Caco-2 (cell line): Measurements from ENCODE around the gene MMD. TPM values are rescaled to one million over a fixed set of nuclear protein-coding genes. Genes with fewer than 3 reads are reported as not detected.

Source experiments
- BruUV-seq: library from RNA; stranded (reverse); fragments of 400-500 nt; replicated peaks from 2 replicates; lab custom pipeline; 2021; lab: Mats Ljungman, UMichigan
- CTCF ChIA-PET: fragments of 300-600 bp; sonication (Branson Sonifier 250); formaldehyde crosslinking; loops from one replicate; lab custom pipeline; 2022; ENCODE audit warnings: antibody characterized with exemption; lab: Charles Lee
- POLR2A ChIA-PET: fragments of 300-600 bp; sonication (Branson Sonifier 250); formaldehyde crosslinking; loops from one replicate; lab custom pipeline; 2022; ENCODE audit warnings: antibody characterized with exemption; lab: Charles Lee
- DNase-seq, 2 experiments: peaks; one replicate each; pipeline versions ENCODE4 v3.0.0 to v3.0.0-alpha.2; 2020 to 2022
- H3K27me3 ChIP-seq: replicated peaks from 2 replicates; pipeline ENCODE4 v1.6.0; 2011; ENCODE audit warnings: low read length; ENCODE audit not compliant: control insufficient read depth, insufficient read depth
- H3K36me3 ChIP-seq: 2 replicates; pipeline ENCODE4 v1.5.1; 2011; ENCODE audit warnings: low read length; ENCODE audit not compliant: control insufficient read depth, insufficient read depth
- H3K4me1 ChIP-seq: fragments of 250-450 bp; sonication (Bioruptor Pico); 2 replicates; pipeline ENCODE4 v1.5.1; 2020; ENCODE audit warnings: mild to moderate bottlenecking
- H3K4me3 ChIP-seq: 2 replicates; pipeline ENCODE4 v1.5.1; 2011; ENCODE audit warnings: low read depth, mild to moderate bottlenecking, control low read depth, low read length
- H3K9me3 ChIP-seq: fragments of 250-450 bp; sonication (Bioruptor Pico); 2 replicates; pipeline ENCODE4 v1.5.1; 2020; ENCODE audit warnings: mild to moderate bottlenecking, moderate library complexity
- H3K27ac Mint-ChIP-seq: one replicate; pipeline ENCODE4 v1.8.0; 2022; ENCODE audit warnings: mixed read lengths; ENCODE audit not compliant: unreplicated experiment
- H3K27me3 Mint-ChIP-seq: one replicate; pipeline ENCODE4 v1.8.0; 2022; ENCODE audit warnings: mixed read lengths; ENCODE audit not compliant: insufficient read depth, unreplicated experiment
- H3K36me3 Mint-ChIP-seq: one replicate; pipeline ENCODE4 v1.8.0; 2022; ENCODE audit warnings: mild to moderate bottlenecking, mixed read lengths; ENCODE audit not compliant: insufficient read depth, unreplicated experiment
- H3K4me1 Mint-ChIP-seq: one replicate; pipeline ENCODE4 v1.8.0; 2022; ENCODE audit warnings: low read depth, mixed read lengths; ENCODE audit not compliant: unreplicated experiment
- H3K4me3 Mint-ChIP-seq: one replicate; pipeline ENCODE4 v1.8.0; 2022; ENCODE audit warnings: mild to moderate bottlenecking, moderate library complexity, mixed read lengths; ENCODE audit not compliant: unreplicated experiment
- H3K9me3 Mint-ChIP-seq: one replicate; pipeline ENCODE4 v1.8.0; 2022; ENCODE audit warnings: mixed read lengths; ENCODE audit not compliant: unreplicated experiment
- CTCF ChIP-seq, 2 experiments: fragments of 200-600 bp in 1 of 2; IDR thresholded peaks; 1 replicate in 1 of 2; 2 replicates in 1 of 2; pipeline versions ENCODE4 v1.5.1 to v1.8.0; 2011 to 2022; ENCODE audit warnings: antibody characterized with exemption in 1 of 2, control low read depth in 1 of 2, inconsistent platforms in 1 of 2, low read depth in 1 of 2, low read length in 1 of 2, mild to moderate bottlenecking in 1 of 2, moderate library complexity in 1 of 2; ENCODE audit not compliant: insufficient read depth in 1 of 2, severe bottlenecking in 1 of 2, unreplicated experiment in 1 of 2
- intact Hi-C: fragments of 100-400 bp; cut with micrococcal nuclease; formaldehyde crosslinking; loops from one replicate; pipeline ENCODE4 v1.10.0; 2022; ENCODE audit not compliant: unreplicated experiment
- total RNA-seq: library from RNA; stranded (reverse); gene quantifications from 2 replicates; pipeline ENCODE4 v1.2.3, GENCODE V29; 2022

The MMD gene
- total RNA-seq, 1 experiment from 2014 or later, result 38.6 TPM

- H3K36me3 Mint-ChIP-seq, result peaks cover 6% of the 10 kb centered on the region
- DNase-seq, result no peak
- POLR2A ChIA-PET, result no interaction called here
Measured at GRCh38 chr17:55458978-55459377, 37.3 kb upstream of the MMD start.

GRCh38 chr17:55458287-55458900 lies 36.8 kb upstream of the MMD start:
- H3K4me1 Mint-ChIP-seq, result peaks cover 26% of the 10 kb centered on the region
- H3K27me3 Mint-ChIP-seq, result no peaks in the 10 kb centered on the region
- H3K27me3 ChIP-seq, result no peaks in the 10 kb centered on the region
- no peak for TF ChIP-seq CTCF (IDR thresholded peaks at IDR 0.05; ENCODE audit: insufficient read depth in 1 of 2, low read depth in 1 of 2, low read length in 1 of 2, severe bottlenecking in 1 of 2, unreplicated experiment in 1 of 2)
- BruUV-seq, result no TSS peak
- CTCF ChIA-PET, result no interaction called here
- no peak overlapping the region for H3K4me3 ChIP-seq
- no peak overlapping the region for H3K27ac Mint-ChIP-seq
- H3K9me3 ChIP-seq, result no peaks in the 10 kb centered on the region
- intact Hi-C loops, result no loop called here
- no peak for DNase-seq
- no peaks in the 10 kb centered on the region for H3K9me3 Mint-ChIP-seq
- no peak overlapping the region for H3K4me3 Mint-ChIP-seq
- peaks cover 30% of the 10 kb centered on the region for H3K4me1 ChIP-seq
- H3K36me3 ChIP-seq, result no peaks in the 10 kb centered on the region
- H3K36me3 Mint-ChIP-seq, result peaks cover 6% of the 10 kb centered on the region
- POLR2A ChIA-PET, result no interaction called here

More at GRCh38 chr17:55458978-55459377, 37.3 kb upstream of the MMD start:
- H3K27me3 Mint-ChIP-seq, result no peaks in the 10 kb centered on the region
- no peaks in the 10 kb centered on the region for H3K36me3 ChIP-seq
- H3K4me1 Mint-ChIP-seq, result peaks cover 21% of the 10 kb centered on the region
- no peak overlapping the region for H3K4me3 Mint-ChIP-seq
- no peak overlapping the region for H3K27ac Mint-ChIP-seq
- no peaks in the 10 kb centered on the region for H3K27me3 ChIP-seq
- peaks cover 25% of the 10 kb centered on the region for H3K4me1 ChIP-seq
- no TSS peak for BruUV-seq
- no peaks in the 10 kb centered on the region for H3K9me3 ChIP-seq
- no peak for TF ChIP-seq CTCF (IDR thresholded peaks at IDR 0.05; ENCODE audit: insufficient read depth in 1 of 2, low read depth in 1 of 2, low read length in 1 of 2, severe bottlenecking in 1 of 2, unreplicated experiment in 1 of 2)
- no peaks in the 10 kb centered on the region for H3K9me3 Mint-ChIP-seq
- H3K4me3 ChIP-seq, result no peak overlapping the region
- CTCF ChIA-PET, result no interaction called here
- intact Hi-C loops, result no loop called here

- no TSS peak for BruUV-seq
- ChIA-PET CTCF (no interaction called here), POLR2A (no interaction called here)
- H3K36me3 ChIP-seq, result no peaks in the 10 kb centered on the region
- H3K27me3 Mint-ChIP-seq, result no peaks in the 10 kb centered on the region
- peaks cover under 1% of the 10 kb centered on the region for H3K9me3 Mint-ChIP-seq
- DNase-seq, result no peak
- H3K4me1 Mint-ChIP-seq, result peaks cover 37% of the 10 kb centered on the region
- H3K4me1 ChIP-seq, result peaks cover 38% of the 10 kb centered on the region
- H3K36me3 Mint-ChIP-seq, result peaks cover 6% of the 10 kb centered on the region
- H3K27me3 ChIP-seq, result no peaks in the 10 kb centered on the region
- no peak for TF ChIP-seq CTCF (IDR thresholded peaks at IDR 0.05; ENCODE audit: insufficient read depth in 1 of 2, low read depth in 1 of 2, low read length in 1 of 2, severe bottlenecking in 1 of 2, unreplicated experiment in 1 of 2)
- H3K27ac Mint-ChIP-seq, result peak overlapping the region; percentile 84
- intact Hi-C loops, result no loop called here
- H3K9me3 ChIP-seq, result no peaks in the 10 kb centered on the region
- H3K4me3 ChIP-seq, result no peak overlapping the region
- H3K4me3 Mint-ChIP-seq, result no peak overlapping the region
Measured at GRCh38 chr17:55456307-55457240, 34.9 kb upstream of the MMD start.
